BE2C (cell line): ENCODE results near the gene CCDC9B.

Experiments used
- DNase-seq: peaks from one replicate; pipeline ENCODE4 v3.0.0-alpha.2; 2020
- H3K27me3 ChIP-seq: fragments of 250-450 bp; sonication (Bioruptor Pico); 2 replicates; pipeline ENCODE4 v1.5.1; 2020; ENCODE audit warnings: mild to moderate bottlenecking
- H3K36me3 ChIP-seq: fragments of 250-450 bp; sonication (Bioruptor Pico); 2 replicates; pipeline ENCODE4 v1.5.1; 2020; ENCODE audit warnings: mild to moderate bottlenecking
- H3K4me1 ChIP-seq: fragments of 250-450 bp; sonication (Bioruptor Pico); 2 replicates; pipeline ENCODE4 v1.5.1; 2020
- H3K4me3 ChIP-seq: 2 replicates; pipeline ENCODE4 v1.5.1; 2011; ENCODE audit warnings: low read depth, low read length
- H3K9me3 ChIP-seq: fragments of 250-450 bp; sonication (Bioruptor Pico); 2 replicates; pipeline ENCODE4 v1.5.1; 2020
- TF ChIP-seq, protein P1 (sequence below): IDR thresholded peaks from 2 replicates; pipeline ENCODE4 v1.5.1; 2012; ENCODE audit warnings: mild to moderate bottlenecking, low read depth, low read length

CCDC9B gene

DNA sequence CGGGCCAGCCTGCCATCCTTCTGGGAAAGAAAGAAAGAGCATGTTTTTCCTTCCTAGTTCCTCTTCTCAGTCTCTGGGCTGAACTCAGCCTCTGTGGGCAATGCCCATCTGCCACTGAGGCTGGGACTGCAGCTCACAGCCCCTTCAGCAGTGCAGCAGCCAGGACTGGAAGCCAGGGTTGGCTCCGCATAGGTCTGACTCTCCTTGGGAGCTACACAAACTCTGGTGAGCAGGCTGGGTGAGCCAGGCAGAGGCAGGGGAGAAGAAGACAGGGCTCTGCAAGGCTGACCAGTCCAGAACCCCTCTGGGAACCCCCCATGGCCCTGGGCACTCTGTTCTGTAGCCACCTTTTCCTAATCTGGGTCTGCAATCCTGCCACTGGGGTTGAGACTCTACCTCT, 20.9 kb upstream of the CCDC9B start:
- H3K36me3 ChIP-seq = no peaks in the 10 kb centered on the region
- H3K9me3 ChIP-seq = no peaks in the 10 kb centered on the region
- peaks cover 1% of the 10 kb centered on the region for H3K4me1 ChIP-seq
- TF ChIP-seq, protein P1, sequence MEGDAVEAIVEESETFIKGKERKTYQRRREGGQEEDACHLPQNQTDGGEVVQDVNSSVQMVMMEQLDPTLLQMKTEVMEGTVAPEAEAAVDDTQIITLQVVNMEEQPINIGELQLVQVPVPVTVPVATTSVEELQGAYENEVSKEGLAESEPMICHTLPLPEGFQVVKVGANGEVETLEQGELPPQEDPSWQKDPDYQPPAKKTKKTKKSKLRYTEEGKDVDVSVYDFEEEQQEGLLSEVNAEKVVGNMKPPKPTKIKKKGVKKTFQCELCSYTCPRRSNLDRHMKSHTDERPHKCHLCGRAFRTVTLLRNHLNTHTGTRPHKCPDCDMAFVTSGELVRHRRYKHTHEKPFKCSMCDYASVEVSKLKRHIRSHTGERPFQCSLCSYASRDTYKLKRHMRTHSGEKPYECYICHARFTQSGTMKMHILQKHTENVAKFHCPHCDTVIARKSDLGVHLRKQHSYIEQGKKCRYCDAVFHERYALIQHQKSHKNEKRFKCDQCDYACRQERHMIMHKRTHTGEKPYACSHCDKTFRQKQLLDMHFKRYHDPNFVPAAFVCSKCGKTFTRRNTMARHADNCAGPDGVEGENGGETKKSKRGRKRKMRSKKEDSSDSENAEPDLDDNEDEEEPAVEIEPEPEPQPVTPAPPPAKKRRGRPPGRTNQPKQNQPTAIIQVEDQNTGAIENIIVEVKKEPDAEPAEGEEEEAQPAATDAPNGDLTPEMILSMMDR = no peak
- no peak overlapping the region for H3K4me3 ChIP-seq
- no peaks in the 10 kb centered on the region for H3K27me3 ChIP-seq
- DNase-seq = no peak

DNA sequence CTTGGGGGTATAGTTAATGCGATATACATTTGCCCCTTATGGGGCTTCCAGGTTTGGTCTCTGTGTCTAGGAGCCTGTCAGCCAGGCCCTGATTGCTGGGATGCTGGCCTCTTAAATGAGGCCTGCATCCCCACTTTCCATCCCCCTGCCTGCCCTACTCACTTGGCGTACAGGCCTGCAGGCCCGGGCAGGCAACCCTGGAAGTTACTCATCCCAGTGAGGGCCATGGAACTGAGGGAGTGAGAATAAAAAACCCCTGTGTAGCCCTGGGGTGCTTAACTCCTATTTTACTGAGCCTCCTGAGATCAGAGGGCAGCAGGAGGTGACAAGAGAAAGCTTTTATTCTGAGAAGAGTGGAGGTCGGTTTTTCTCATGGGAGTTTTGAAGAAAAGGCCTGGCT, 19.3 kb upstream of the CCDC9B start:
- H3K27me3 ChIP-seq = no peaks in the 10 kb centered on the region
- TF ChIP-seq, protein P1 = no peak
- H3K4me3 ChIP-seq = no peak overlapping the region
- H3K4me1 ChIP-seq = no peaks in the 10 kb centered on the region
- no peaks in the 10 kb centered on the region for H3K9me3 ChIP-seq
- DNase-seq = no peak
- no peaks in the 10 kb centered on the region for H3K36me3 ChIP-seq

DNA sequence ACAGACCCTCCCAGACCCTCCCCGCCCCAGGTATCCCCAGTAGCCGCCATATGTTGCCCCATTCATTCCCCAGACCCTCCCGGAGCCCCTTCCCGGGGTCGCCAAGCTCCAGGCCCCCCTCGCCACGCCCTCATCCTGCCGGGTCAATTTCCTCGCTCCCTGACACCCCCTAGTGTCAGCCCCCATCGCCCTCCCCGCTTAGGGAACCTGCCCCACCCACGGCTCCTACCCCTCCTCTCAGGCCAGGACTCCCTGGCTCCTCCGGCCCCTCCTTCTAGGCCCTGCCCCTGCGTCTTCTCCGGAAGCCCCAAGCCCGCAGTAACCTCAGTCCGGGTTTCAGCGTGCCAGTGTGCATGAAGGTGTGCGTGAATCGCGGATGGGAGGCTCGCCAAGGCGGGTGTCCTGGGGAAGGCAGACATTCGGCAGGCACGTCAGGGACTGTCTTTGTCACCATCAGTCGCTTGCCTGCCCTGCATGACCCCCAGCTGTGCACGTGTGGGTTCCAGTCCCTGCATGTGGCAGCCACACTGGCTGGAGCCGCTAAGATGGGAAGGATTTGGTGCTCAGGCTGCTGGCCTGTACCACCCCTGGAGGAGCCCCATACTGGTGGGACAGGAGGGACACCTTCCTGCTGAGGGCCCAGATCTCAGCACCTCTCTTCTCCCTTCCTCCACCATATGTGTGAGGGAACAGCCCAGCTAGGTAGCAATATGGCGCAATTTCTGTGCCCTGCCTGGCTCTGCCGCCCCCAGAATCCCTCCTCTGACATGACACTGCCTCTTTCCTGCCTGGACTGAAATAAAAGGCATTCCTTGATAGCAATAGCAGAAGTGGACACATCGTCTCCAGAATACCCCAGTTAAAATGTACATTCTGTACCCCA, 18.0 kb upstream of the CCDC9B start:
- peaks cover 11% of the 10 kb centered on the region for H3K4me1 ChIP-seq
- no peaks in the 10 kb centered on the region for H3K36me3 ChIP-seq
- H3K4me3 ChIP-seq = peak overlapping the region; percentile 70
- TF ChIP-seq, protein P1 = peak; percentile 20; the same call in 1 of the 2 replicates
- no peaks in the 10 kb centered on the region for H3K9me3 ChIP-seq
- DNase-seq = peak; percentile 51
- no peaks in the 10 kb centered on the region for H3K27me3 ChIP-seq

DNA sequence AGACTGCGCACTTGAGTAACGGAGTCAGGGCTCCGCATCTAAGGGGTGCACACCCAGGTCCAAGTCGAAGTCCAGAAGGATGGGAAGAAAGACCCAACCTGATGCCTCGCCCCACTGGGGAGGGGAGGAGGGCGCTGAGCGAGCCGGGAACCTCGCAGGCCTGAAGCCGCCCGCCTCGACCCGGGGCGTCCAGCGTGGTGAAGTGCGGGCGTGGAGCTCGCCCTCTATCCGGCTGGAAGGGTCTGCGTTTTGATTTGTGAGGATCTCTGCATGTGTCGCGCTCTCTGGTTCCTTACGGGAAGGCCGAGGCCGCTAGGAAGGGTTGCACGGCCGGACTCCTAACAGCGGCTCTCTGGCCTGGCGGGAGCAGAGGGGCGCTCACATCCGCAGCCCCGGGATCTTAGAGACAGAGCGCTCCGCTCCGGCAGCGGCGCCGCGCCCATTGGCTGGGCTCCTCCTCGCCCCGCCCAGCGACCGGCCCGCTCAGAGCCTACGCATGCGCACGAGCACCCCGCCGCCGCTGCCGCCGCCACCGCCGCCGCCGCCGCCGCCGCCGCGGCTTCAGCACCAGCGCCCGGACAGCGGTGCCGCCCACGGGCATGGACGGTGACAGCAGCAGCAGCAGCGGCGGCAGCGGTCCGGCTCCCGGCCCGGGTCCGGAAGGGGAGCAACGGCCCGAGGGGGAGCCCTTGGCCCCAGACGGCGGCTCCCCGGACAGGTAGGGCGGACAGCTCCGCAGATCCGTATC, 17.2 kb upstream of the CCDC9B start, which contains the start of gene DISP2:
Gene DISP2 (plus strand): TSS at position 497 of the 748 bp plus-strand sequence. CDS start 103 bp downstream, at position 600.
- H3K9me3 ChIP-seq = no peaks in the 10 kb centered on the region
- TF ChIP-seq, protein P1 = no peak
- H3K4me1 ChIP-seq = peaks cover 14% of the 10 kb centered on the region
- H3K36me3 ChIP-seq = no peaks in the 10 kb centered on the region
- peak within 1 kb of the TSS; percentile 70 for H3K4me3 ChIP-seq
- no peaks in the 10 kb centered on the region for H3K27me3 ChIP-seq
- peak; percentile 94 for DNase-seq

DNA sequence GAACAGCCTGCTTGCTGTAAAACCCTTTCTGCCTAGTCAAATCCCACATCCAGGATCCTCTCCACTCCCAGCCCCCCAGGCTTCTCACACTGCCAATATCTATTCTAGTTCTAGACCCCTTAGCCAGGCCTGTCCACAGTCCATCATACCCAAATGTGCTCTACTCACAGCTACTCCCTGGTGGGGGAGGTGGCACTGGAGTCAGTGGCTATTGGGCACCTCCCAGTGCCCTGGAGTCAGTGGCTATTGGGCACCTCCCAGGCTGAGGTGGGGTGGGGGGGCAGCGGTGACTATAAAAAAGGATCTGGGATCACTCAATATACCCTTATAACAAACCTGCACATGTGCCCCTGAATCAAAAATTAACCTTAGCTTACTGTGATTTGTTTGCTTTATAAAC, 16.5 kb upstream of the CCDC9B start:
- peak overlapping the region; percentile 70 for H3K4me3 ChIP-seq
- H3K4me1 ChIP-seq = peaks cover 14% of the 10 kb centered on the region
- H3K27me3 ChIP-seq = no peaks in the 10 kb centered on the region

More for the DNA sequence above, 16.5 kb upstream of the CCDC9B start:
- DNase-seq = no peak
- Histone ChIP-seq H3K36me3 (no peaks in the 10 kb centered on the region), H3K9me3 (no peaks in the 10 kb centered on the region)
- TF ChIP-seq, protein P1 = no peak
